ENCODE measurements around the gene STX8. TPM values are rescaled to one million over a fixed set of nuclear protein-coding genes. Genes with fewer than 3 reads are reported as not detected.

STX8 gene
- total and polyA plus RNA-seq, 9 of the 15 experiments (the other 6 are each of a cell fraction or from before 2014, with no cell fraction given): 14.6 to 42.5 (median 22.1) TPM

- 5% methylated on average over 2 of the region's 2 CpGs for WGBS (ENCODE audit: insufficient coverage, low coverage, missing lambda C conversion rate)
- no peak for DNase-seq (ENCODE audit: extremely low read depth in 1 of 4, low spot score in 3 of 4)
- BruUV-seq (replicated peaks): no TSS peak
- no peaks in the 10 kb centered on the region for H3K79me2 ChIP-seq (ENCODE audit: control insufficient read depth, insufficient read depth, low read length)
- H3K4me1 ChIP-seq (replicated peaks in 1 of 2; ENCODE audit: control insufficient read depth in 2 of 2, insufficient read depth in 2 of 2, low read length in 2 of 2): no peaks in the 10 kb centered on the region
- in situ Hi-C loops (cut with MboI): no loop called here
- ChIA-PET CTCF (ENCODE audit: low intra/inter-chr PET ratio) (no interaction called here), POLR2A (interaction anchor here (1.3 kb wide), 1 partner anchor 385 kb away, joined by 3 read pairs; no protein-coding TSS in a partner anchor)
- H3K36me3 ChIP-seq (ENCODE audit: control insufficient read depth, insufficient read depth, low read length): no peaks in the 10 kb centered on the region
- no peaks in the 10 kb centered on the region; a peak in 2 of 5 replicates for H3K27me3 ChIP-seq (ENCODE audit: control insufficient read depth in 2 of 2, insufficient read depth in 2 of 2, low read length in 2 of 2)
- H3K9me3 ChIP-seq (replicated peaks; ENCODE audit: control insufficient read depth, insufficient read depth, low read depth, low read length): no peaks in the 10 kb centered on the region
- H3K4me2 ChIP-seq (ENCODE audit: insufficient read depth, low read length): no peak overlapping the region
- no peak overlapping the region for H2AFZ ChIP-seq (ENCODE audit: low read depth, low read length)
- H3K27ac ChIP-seq (ENCODE audit: extremely low read depth, low read depth, low read length): no peak overlapping the region
- no peak for FAIRE-seq
- H4K20me1 ChIP-seq (replicated peaks; ENCODE audit: control insufficient read depth, insufficient read depth, low read length): no peaks in the 10 kb centered on the region
- TF ChIP-seq ARID2 (IDR thresholded peaks at IDR 0.05) (no peak), ZNF140 (CRISPR knock-in tag; IDR thresholded peaks at IDR 0.05) (no peak)
- TF ChIP-seq, protein P1, sequence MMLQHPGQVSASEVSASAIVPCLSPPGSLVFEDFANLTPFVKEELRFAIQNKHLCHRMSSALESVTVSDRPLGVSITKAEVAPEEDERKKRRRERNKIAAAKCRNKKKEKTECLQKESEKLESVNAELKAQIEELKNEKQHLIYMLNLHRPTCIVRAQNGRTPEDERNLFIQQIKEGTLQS (IDR thresholded peaks at IDR 0.05): no peak
- TF ChIP-seq, protein P1 (CRISPR knock-in tag; conservative IDR thresholded peaks at IDR 0.05): no peak
- intact Hi-C loops (cut with micrococcal nuclease): no loop called here
- no peak overlapping the region for H3K9ac ChIP-seq (ENCODE audit: insufficient read depth in 1 of 2, low read depth in 2 of 2, low read length in 2 of 2)
- no peaks in the 10 kb centered on the region for H3K9me1 ChIP-seq (ENCODE audit: control insufficient read depth, insufficient read depth, low read length)
- no peak for ATAC-seq
- no peak overlapping the region for H3K4me3 ChIP-seq
Observed at GRCh38 chr17:9292561-9292941, 283.1 kb downstream of the STX8 start.

DNA sequence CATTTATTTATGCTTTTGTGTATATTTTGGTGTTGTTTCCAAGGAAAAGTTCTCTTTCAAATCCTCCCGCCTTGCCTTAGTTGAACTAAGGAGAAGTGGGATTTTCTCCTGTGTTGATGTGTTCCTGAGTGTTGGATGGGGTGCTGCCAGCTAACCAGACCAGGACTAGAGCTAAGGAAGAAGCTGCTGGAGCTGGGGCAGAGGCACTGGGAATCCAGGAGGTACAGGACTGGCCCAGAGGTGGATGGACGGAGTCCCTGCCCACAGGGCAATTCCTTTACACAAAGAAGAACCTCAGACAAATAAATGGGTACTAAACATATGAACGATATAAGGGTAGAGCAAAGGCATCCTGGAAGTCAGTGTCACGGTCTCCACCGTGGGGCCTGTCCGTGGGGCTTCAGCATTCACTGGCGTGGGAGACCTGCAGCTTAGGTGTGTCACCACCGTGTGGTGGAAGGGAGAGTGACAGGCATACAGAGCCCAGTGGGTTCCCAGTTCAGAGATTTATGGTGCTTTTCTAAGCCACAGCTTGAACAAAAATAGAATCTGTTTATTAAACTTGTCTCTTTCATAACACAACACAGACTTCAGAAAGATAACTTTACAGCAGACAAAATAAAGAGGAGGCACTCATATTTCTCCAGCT lies 283.6 kb downstream of the STX8 start:
- no peak for FAIRE-seq
- no peak overlapping the region for H3K9ac ChIP-seq (ENCODE audit: insufficient read depth in 1 of 2, low read depth in 2 of 2, low read length in 2 of 2)
- intact Hi-C loops (cut with micrococcal nuclease): no loop called here
- no peaks in the 10 kb centered on the region for H4K20me1 ChIP-seq (replicated peaks; ENCODE audit: control insufficient read depth, insufficient read depth, low read length)
- no peaks in the 10 kb centered on the region; a peak in 2 of 5 replicates for H3K27me3 ChIP-seq (ENCODE audit: control insufficient read depth in 2 of 2, insufficient read depth in 2 of 2, low read length in 2 of 2)
- H3K4me3 ChIP-seq: no peak overlapping the region
- no peaks in the 10 kb centered on the region for H3K9me3 ChIP-seq (replicated peaks; ENCODE audit: control insufficient read depth, insufficient read depth, low read depth, low read length)
- WGBS (ENCODE audit: insufficient coverage, low coverage, missing lambda C conversion rate): 0% methylated on average over 7 of the region's 8 CpGs
- no peak overlapping the region for H3K4me2 ChIP-seq (ENCODE audit: insufficient read depth, low read length)
- no peak overlapping the region for H3K27ac ChIP-seq (ENCODE audit: extremely low read depth, low read depth, low read length)
- in situ Hi-C loops (cut with MboI): no loop called here
- DNase-seq (ENCODE audit: extremely low read depth in 1 of 4, low spot score in 3 of 4): peak; percentile 10 to 30 (median 20)
- H3K79me2 ChIP-seq (ENCODE audit: control insufficient read depth, insufficient read depth, low read length): no peaks in the 10 kb centered on the region
- ChIA-PET CTCF (ENCODE audit: low intra/inter-chr PET ratio) (no interaction called here), POLR2A (interaction anchor here (1.3 kb wide), 1 partner anchor 386 kb away, joined by 3 read pairs; no protein-coding TSS in a partner anchor)
- no peaks in the 10 kb centered on the region for H3K9me1 ChIP-seq (ENCODE audit: control insufficient read depth, insufficient read depth, low read length)
- BruUV-seq (replicated peaks): no TSS peak
- no peak overlapping the region for H2AFZ ChIP-seq (ENCODE audit: low read depth, low read length)
- no peaks in the 10 kb centered on the region for H3K36me3 ChIP-seq (ENCODE audit: control insufficient read depth, insufficient read depth, low read length)
- ATAC-seq: peak; percentile 75
- H3K4me1 ChIP-seq (replicated peaks in 1 of 2; ENCODE audit: control insufficient read depth in 2 of 2, insufficient read depth in 2 of 2, low read length in 2 of 2): no peaks in the 10 kb centered on the region
- TF ChIP-seq, protein P2, sequence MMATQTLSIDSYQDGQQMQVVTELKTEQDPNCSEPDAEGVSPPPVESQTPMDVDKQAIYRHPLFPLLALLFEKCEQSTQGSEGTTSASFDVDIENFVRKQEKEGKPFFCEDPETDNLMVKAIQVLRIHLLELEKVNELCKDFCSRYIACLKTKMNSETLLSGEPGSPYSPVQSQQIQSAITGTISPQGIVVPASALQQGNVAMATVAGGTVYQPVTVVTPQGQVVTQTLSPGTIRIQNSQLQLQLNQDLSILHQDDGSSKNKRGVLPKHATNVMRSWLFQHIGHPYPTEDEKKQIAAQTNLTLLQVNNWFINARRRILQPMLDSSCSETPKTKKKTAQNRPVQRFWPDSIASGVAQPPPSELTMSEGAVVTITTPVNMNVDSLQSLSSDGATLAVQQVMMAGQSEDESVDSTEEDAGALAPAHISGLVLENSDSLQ (IDR thresholded peaks at IDR 0.05): peak; percentile 48
- TF ChIP-seq ELF4 (CRISPR knock-in tag; IDR thresholded peaks at IDR 0.05): no peak
- peak; percentile 48 to 49 (median 49) for TF ChIP-seq CTCF (IDR thresholded peaks at IDR 0.05 in 2 of 3, conservative IDR thresholded peaks at IDR 0.05 in 1 of 3; ENCODE audit: insufficient read depth in 2 of 3, low read depth in 1 of 3, low read length in 3 of 3)
- TF ChIP-seq CHD4 (IDR thresholded peaks at IDR 0.05; ENCODE audit: insufficient read depth, insufficient replicate concordance, low read depth, low read length, poor library complexity, severe bottlenecking): no peak
- peak in 1 of 2 experiments; percentile 22; a peak in 1 of 4 replicates for TF ChIP-seq RAD21 (CRISPR knock-in tag; conservative IDR thresholded peaks at IDR 0.05 in 1 of 2, IDR thresholded peaks at IDR 0.05 in 1 of 2)
